GM18873 (cell line): ENCODE results near the gene ATP8A2.

Source experiments
- ATAC-seq: cut with Tn5 transposase; IDR thresholded peaks from one replicate; pipeline ENCODE4 v1.9.1; 2021; ENCODE audit warnings: mild to moderate bottlenecking, moderate library complexity, moderate number of reproducible peaks; ENCODE audit not compliant: unreplicated experiment, low FRiP score

The ATP8A2 gene

DNA sequence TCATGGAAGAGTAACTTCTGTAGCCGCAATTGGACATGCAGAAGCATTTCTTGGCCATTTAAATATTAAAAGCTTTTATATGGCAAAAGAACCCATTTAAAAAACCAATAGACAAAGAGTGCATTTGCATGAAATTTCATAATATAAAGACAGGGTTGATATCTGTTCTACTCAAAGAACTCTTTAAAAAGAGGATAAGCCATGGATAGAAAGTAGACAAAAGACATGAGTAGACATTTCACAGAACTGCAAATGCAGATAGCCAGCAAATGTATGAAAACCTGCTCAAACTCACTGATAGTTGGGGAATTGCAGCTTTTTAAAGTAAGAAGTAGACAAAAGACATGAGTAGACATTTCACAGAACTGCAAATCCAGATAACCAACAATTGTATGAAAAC, 462.0 kb downstream of the ATP8A2 start:
- ATAC-seq: no peak

DNA sequence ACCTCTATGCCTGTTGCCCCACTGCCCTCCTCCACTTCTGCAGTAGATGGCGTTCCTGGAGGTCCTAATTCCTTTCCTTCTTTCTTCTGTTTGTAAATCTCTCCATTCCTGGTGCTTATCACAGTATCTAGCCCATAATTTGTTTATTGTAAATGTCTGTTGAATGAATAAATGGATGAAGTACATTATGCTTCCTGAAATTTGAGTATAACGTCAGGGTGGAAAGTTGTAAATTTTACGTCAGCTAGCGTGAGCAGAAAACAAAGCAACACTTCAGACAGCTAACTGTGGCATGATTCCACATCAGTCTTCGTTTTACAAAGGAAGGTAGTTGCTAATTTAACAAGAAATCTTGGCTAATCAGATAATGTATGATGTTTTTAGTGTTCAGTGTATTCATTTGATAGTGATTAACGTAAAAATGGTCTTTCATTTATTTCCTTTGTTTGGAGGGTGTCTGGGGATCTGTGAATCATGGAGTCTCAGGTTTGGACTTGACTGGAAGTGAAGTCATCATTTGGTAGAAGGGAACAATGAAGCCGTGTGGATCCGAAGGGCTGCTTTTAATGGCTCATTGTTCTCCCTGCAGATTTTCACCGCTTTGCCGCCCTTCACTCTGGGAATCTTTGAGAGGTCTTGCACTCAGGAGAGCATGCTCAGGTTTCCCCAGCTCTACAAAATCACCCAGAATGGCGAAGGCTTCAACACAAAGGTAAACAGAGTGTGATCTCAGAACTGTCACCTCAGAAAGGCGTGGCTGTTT, 465.0 kb downstream of the ATP8A2 start:
- ATAC-seq: no peak

DNA sequence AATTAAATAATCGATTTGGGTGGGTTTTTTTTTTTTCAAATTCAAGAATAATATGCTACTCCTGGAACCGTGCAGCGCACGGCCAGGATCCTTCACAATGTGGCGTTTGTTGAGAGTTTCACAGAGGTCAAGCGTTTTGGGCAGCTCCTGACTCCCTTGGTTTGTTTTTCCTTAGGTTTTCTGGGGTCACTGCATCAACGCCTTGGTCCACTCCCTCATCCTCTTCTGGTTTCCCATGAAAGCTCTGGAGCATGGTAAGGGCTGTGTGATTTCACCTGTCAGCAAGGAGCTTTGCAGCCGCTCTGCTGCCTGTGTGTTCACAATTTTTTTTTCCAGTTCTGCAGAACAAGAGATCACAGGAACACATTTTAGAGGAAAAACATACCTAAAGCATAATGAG, 467.6 kb downstream of the ATP8A2 start:
- no peak for ATAC-seq

DNA sequence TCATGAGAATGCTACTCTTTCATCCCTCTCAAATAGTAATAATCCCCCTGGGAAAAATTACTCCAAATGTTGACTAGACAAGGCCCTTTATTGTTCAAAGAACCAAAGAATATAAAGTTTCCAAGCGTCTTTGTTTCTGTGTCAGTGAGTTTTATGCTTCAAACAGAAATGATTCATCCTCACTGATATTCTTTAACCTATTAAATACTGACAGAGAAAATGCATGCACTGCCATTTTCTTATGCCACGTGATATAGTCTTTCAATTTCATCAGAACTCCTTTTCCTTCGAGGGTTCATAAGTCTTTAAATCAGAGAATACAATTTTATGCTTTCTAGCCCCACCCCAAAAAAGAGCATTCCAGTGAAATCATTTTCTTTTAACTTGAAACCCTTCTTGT, 468.5 kb downstream of the ATP8A2 start:
- ATAC-seq: no peak

DNA sequence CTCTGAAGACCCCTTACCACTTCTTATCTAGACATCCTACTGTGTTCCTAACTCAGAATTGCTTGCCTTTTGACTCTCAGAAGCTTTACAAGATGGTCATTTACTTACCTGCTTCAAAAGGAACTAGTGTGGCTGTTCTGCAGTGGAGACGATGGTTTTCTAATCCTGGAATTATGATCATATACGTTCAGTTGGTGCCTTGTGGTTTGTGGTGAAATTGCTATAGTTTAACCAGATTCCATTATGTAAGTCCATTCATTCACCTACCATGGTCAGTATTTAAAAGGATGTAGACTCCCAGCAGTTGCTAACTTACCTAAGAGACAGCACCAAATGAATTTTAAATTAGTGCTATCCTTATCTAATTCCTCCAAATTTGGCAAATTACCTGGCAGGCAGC, 469.2 kb downstream of the ATP8A2 start:
- ATAC-seq: no peak

DNA sequence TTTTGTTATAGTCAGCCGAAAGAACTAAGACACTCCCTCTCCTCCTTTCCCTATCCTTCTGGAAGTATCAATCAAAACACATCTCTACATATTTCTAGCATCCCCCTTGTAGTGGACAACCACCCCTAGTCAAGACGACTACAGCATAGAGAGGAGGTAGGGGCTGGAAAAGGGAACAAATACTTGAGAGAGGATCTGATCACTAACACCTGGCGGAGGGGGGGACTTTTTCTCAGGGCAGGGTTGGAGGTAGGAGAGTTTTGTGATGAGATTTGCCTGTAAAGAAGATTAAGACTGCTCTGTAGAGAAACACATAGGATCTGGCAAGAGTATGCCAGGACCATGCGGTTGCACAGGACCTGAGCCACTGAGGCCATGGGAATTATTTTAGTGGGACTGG, 471.9 kb downstream of the ATP8A2 start:
- ATAC-seq: no peak

DNA sequence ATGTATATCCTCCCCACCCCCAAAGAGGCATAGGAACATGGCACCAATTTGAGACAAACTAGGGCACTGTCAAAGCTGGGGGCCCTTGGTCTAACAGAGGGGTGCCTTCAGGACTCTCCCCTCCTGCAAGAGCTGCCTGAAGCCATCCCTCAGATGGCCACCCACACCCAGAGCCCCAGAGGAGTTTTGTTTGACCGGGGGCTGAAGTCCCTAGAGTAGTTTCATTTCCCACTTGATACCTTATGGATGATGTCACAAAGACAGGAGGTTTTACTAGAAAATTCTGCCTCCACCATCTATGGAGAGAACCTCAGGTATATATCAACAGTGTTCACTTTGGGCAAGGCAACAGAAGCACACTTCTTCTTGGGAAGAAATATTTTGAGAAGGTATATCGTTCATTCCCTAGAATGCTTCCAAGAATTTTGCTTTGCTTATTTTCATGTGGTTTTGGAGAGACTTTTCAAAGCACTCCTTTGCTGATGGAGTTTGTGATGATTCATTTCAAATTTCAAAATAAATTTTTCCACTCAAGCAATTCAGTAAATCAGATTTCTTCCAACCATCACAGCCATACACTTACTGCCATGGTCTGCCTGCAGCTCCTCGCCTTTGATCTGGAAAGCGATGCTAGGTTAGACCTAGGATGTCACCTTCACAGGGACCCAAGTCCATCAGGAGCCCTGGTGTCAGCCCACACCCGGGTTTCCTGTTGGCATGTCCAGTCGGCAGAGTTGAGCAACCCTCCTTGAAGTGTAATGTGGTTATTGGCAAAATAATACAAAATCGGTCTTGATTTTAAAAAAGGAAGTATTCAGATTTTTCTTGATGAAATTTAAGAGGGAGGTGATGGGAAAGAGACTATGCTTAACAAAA, 473.0 kb downstream of the ATP8A2 start:
- ATAC-seq: no peak

DNA sequence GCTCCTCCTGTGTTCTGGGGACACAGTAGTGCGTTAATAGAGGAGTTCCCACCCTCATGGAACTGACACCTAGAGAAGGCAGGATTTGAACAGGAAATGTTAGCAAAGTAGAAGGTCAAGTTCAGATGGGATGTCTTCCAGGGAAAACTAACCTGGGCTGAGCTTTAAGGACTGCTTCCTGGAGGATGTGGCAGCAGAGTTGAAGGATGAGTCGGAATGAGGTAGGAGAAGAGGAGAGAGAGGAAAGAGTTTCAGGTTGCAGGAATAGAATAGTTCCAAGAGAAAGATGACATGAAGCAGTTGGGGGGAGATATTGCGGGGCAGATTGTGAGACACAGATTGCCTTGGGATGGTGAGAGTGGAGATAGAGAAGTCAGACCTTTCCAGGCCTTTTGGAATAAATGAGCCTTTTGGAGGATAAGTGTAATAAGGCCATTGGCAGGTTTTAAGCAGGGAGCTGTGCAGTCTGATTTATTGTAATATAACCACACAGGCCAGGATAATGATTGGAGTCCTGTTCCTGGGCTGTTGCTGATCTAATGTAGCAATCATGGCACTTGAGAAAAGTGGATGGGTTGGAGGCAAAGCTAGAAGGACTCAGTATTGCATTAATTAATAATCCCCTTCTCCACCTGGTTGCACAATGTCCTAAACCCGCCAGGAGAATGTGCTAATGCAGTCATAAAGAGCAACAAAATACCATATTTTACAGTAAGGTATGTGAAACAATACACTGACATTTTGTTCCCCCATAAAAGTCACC, 474.6 kb downstream of the ATP8A2 start:
- ATAC-seq: no peak

DNA sequence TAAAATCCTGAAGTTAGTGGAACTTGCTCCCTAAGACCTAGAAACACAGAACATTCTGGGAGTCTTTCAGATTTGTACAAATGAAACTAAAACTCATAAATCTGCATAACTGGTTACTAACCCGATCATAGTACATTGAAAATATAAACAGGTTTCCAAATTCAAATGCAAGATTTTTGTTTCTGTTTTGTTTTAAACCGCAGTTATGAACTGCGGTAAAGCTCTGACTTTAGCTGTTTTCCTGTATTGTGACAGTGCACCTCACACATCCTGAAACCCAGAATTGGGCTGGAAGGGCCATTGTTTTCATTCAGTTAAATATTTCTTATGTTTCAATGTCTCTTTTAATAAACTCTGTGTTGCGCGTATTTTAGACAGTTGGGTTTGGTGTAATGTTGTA, 475.4 kb downstream of the ATP8A2 start:
- no peak for ATAC-seq

DNA sequence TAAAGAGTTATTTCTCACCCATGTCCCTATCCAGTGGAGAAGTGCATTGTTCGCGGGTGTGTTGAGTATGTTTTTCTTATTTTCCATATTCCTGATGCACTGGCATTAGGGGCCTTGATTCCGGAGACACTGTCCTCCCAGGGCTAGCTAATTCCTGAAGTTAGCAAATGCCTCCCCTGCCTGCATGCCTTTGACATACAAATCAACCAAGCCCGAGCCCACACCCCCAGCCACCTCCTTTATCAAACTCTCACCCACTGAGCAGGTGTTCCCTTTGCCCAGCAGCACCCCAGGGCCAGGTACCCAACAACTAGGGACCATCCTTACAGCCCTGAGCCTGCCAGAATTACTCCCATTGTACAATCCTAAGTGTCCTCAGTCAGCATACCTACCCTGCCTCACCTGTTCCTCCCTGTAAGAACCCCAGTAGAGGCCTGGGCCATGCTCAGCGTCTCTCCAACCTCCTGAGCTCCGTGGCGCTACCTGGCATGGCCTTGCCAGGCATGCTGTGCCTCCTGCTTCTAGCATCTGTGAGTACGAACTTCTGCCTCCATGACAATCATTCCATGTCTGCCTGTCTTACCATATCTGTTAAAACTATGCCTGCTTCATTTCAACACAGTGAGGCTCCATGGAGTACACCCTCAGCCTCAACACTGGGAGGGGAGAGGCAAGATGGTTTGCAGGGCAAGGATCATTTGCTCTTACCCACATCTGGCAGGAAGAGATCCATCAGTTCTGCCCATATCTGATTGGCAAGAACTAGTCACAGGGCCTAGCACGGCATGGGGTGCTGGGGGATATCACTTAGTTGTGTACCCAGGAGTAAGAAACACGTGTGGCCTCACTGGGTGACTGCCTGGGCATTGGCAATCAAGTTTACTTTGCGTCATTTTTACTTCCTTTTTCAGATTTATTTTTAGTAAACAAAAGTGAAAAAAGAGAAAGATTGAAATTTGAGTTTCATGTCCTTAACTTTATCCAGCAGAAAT, 476.2 kb downstream of the ATP8A2 start:
- ATAC-seq: no peak

DNA sequence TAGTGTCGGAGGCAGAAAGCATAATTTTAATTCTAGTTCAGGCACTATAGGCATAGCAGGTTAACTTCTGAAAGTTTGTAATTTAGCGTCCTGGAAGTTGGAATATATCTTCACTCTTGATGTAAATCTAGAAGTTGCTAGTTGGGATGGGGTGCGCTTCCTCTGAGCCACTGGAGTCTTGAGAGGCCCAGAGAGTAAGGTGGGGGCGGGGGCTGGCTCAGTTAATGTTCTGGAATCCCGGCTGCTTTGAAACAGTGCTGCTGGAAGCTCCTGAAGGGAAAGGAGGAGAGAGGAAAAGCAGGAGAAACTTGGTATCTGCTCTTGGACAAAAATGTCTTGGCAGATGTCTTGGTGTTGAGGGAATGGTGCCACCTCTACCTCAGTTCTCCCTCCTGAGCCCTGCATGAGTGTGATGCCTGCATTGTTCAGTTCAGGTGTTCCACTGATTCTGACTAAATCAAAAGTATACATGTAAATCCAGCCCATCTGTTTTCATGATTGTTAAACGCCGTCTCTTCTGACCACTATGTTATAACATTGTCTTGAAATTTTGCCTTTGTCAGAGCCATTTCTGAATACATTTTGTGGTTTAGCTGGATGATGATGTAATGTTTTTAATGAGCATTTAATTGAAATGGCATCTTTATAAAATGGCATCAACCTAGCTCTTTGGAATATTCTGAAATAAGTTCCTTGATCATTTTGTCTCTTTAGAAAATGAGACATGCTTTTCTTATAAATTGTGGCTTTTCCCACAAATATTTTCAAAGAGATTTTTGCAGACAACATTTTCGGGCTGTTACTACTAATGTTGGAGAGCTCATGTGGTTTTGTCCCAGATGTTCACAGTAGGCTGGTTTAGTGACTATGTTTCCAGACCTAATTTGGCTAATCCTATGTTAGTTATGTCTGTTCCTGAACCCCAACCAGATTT, 477.3 kb downstream of the ATP8A2 start:
- no peak for ATAC-seq

DNA sequence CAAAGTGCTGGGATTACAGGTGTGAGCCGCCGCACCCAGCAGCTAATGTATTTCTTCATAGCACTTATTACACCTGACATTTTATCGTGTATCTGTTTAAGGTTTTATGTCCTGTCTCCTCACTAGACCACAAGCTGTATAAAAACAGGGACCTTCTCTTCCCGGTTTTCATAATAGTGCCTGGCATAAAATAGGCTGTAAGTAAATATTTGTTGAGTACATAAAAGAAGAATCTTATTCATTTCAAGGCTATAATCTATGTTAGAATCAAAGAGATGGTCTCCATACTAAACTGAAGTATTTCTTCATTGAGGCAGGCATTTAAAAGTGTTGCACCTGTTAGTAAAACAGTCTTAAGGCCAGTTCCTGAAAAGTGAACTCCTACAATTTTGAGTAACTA, 486.1 kb downstream of the ATP8A2 start:
- ATAC-seq: no peak

DNA sequence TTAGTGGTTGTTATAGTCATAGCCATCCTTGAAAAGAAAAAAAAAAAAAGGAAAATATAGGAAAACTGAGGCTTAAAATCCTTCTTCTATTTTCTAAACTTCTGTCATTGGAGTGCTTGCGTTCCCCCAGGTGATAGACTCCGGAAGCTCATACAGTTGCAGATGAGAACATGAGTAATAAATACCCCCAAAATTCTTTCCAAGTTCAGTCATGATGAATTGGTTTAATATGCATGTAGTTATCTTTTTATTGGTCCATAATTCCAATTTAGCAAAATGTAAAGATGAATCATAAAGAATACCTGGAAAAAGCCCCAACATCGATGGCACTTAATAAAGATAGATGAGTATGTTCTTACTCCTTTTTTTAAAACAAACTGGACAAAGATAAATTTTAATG, 487.8 kb downstream of the ATP8A2 start:
- ATAC-seq: no peak

DNA sequence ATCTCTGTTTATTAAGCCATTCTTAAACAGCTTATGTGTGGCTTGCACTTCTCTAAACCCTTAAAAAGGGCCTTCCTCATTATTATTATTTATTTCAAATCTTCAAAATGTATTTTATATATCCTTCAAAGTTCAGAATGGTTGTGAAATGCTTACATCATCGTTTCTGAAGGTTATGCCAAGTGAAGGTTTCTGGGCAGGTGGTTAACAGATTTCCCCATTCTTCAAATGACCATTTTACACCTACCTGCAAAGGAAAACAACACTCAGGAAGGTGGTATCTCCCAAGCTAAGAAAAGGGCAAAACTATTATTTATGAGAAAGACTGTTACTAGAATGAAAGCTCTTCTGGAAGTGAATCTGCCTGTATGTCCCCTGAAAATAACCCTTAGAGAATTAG, 488.5 kb downstream of the ATP8A2 start:
- no peak for ATAC-seq

DNA sequence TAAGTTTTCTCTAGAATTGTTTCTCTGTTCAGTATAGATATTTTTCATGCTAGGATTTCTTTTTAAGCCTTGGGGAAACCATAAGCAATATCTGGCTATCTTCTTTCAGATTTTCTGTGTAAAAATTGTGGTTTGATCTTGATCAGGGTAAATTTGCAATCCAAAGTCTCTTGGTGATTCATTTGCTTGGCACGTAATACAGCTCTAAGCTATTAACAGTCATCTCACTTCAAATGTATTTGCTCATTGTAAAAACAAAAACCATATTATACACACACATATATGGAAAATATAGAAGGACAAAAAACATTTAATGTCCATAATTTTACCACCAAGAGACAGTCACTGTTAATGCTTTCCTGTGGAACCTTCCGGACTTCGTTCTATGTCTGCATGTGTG, 489.1 kb downstream of the ATP8A2 start:
- ATAC-seq: no peak

DNA sequence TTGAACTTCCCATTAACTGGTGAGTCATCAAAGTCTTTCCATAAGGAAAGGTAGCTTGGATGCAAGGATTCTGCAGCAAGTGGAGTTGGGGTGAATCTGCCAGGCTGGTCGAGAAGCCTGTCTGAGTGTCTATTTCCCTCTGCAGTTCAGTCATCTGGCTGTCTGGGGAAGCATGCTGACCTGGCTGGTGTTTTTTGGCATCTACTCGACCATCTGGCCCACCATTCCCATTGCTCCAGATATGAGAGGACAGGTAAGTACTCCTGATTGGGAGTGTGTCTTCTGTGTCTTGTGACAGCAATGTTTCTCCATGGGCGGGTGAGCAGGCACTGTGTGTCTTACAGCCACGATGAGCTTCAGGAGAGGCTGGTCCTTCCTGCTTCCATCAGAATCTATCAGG, 490.4 kb downstream of the ATP8A2 start:
- ATAC-seq: no peak

DNA sequence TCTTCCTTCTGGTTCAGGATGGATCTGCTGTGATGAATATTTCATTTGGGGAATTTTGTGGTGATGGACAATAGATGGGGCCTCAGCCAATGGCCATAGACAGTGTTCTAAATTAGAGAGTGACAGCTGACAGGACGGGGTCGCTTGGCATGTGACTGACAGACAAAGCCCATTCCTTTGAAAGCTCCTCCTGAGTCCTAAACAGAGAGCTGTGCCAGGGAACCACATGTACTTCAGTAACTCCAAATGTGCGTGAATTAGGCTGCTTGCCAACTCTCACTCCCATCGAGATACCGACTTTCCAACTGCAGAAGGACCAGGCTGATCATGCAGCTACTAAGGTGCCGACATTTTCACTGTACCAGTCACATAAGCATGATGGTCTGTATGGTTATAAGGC, 492.3 kb downstream of the ATP8A2 start:
- ATAC-seq: no peak

DNA sequence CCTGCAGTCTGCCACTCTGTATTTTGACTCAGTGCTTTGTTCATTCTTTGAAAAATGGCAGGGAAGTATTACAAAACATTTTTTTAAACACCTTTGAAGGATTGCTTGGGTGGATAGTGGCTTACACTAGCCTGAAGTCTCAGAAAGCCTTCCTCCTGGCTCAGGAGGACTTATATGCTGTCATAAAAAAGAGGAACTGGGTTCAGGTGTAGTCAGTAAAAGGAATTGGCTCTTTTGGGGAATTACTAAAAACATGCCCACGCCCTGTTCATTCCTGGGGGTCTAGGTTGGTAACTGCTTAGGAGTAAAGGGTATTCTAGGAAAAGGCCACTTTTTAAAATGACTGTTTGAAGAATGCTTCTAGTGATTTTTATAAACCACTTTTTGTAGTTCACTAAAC, 493.2 kb downstream of the ATP8A2 start:
- no peak for ATAC-seq

DNA sequence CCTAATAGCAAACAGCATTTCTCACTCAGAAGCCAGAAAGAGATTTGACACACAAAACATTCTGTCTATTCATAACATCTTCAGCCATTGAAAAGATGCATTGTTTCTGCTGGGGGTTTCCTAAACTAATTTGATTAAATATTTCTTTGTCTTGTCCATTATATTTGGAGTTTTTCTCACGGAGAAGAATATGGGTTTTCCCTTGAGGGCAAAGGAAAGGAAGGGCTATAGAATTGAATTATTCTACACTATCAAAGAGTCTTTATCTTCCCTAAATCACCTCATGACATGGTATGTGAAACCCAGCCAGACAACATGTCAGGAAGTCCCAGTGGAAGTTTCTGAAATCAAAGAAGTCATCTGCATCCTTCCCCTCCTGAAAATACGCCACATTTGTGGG, 493.6 kb downstream of the ATP8A2 start:
- no peak for ATAC-seq
